Endodermal cell (in vitro differentiated cells): ENCODE results near the gene RGS9. TPM values are rescaled to one million over a fixed set of nuclear protein-coding genes. Genes with fewer than 3 reads are reported as not detected.

Experiments
- DNase-seq: peaks from one replicate; pipeline ENCODE4 v3.0.0-alpha.2; 2017
- H3K27ac ChIP-seq: 2 replicates; pipeline ENCODE4 v1.5.1; 2013; ENCODE audit warnings: mild to moderate bottlenecking, low read depth, low read length, moderate library complexity
- H3K27me3 ChIP-seq: 2 replicates; pipeline ENCODE4 v1.6.1; 2013; ENCODE audit warnings: mild to moderate bottlenecking, low read length, moderate library complexity; ENCODE audit not compliant: insufficient read depth, control insufficient read depth, poor library complexity, severe bottlenecking
- H3K36me3 ChIP-seq: 2 replicates; pipeline ENCODE4 v1.7.0; 2013; ENCODE audit warnings: mild to moderate bottlenecking, low read length, moderate library complexity; ENCODE audit not compliant: control insufficient read depth, insufficient read depth
- H3K4me1 ChIP-seq: one replicate; pipeline ENCODE4 v1.7.0; 2013; ENCODE audit warnings: low read length; ENCODE audit not compliant: control insufficient read depth, insufficient read depth
- H3K4me3 ChIP-seq: 2 replicates; pipeline ENCODE4 v1.5.1; 2013; ENCODE audit warnings: mild to moderate bottlenecking, low read length, moderate library complexity
- H3K9ac ChIP-seq: 2 replicates; pipeline ENCODE4 v1.6.1; 2013; ENCODE audit warnings: mild to moderate bottlenecking, low read length, moderate library complexity; ENCODE audit not compliant: poor library complexity, severe bottlenecking; ENCODE audit errors: extremely low read depth
- H3K9me3 ChIP-seq: 2 replicates; pipeline ENCODE4 v1.6.1; 2013; ENCODE audit warnings: mild to moderate bottlenecking, low read length, moderate library complexity; ENCODE audit not compliant: control insufficient read depth
- H3K27ac Mint-ChIP-seq: 2 replicates; pipeline ENCODE4 v1.8.0; 2020; ENCODE audit warnings: mixed read lengths
- H3K27me3 Mint-ChIP-seq: 2 replicates; pipeline ENCODE4 v1.8.0; 2021; ENCODE audit warnings: mild to moderate bottlenecking, mixed read lengths; ENCODE audit not compliant: insufficient read depth
- H3K36me3 Mint-ChIP-seq: 2 replicates; pipeline ENCODE4 v1.8.0; 2020; ENCODE audit warnings: low read depth, mixed read lengths
- H3K4me1 Mint-ChIP-seq: 2 replicates; pipeline ENCODE4 v1.8.0; 2020; ENCODE audit warnings: mixed read lengths
- H3K4me3 Mint-ChIP-seq: 2 replicates; pipeline ENCODE4 v1.8.0; 2020; ENCODE audit warnings: mild to moderate bottlenecking, moderate library complexity, mixed read lengths
- H3K9me3 Mint-ChIP-seq: 2 replicates; pipeline ENCODE4 v1.8.0; 2020; ENCODE audit warnings: mild to moderate bottlenecking, mixed read lengths
- WGBS, 2 experiments: methylation state at CpG; one replicate each; pipeline versions ENCODE4 v1.1.5 to v1.1.7; 2013; ENCODE audit warnings: missing lambda C conversion rate in 2 of 2, mixed read lengths in 1 of 2; ENCODE audit not compliant: insufficient coverage in 1 of 2, insufficient read length in 1 of 2; 5-methylcytosine and 5-hydroxymethylcytosine counted together
- total RNA-seq, 2 donors: library from RNA; stranded (reverse); fragmentation: NEBNext Ultra II Directional in 1 of 2; extraction: Animal tissue kit (Norgen Biotek cat#: 25700) in 1 of 2; gene quantifications; 2 replicates in 1 of 2; 3 replicates in 1 of 2; pipeline ENCODE4 v1.2.1, GENCODE V29; 2021
- TF ChIP-seq, protein P1 (sequence below): fragments of 200-600 bp; sonication (generic); conservative IDR thresholded peaks from 2 replicates; pipeline ENCODE4 v1.5.0; 2021; ENCODE audit warnings: antibody characterized with exemption, mild to moderate bottlenecking

Gene RGS9
- total RNA-seq, 2 donors from 2014 or later = 11.1 to 14.7 TPM

DNA sequence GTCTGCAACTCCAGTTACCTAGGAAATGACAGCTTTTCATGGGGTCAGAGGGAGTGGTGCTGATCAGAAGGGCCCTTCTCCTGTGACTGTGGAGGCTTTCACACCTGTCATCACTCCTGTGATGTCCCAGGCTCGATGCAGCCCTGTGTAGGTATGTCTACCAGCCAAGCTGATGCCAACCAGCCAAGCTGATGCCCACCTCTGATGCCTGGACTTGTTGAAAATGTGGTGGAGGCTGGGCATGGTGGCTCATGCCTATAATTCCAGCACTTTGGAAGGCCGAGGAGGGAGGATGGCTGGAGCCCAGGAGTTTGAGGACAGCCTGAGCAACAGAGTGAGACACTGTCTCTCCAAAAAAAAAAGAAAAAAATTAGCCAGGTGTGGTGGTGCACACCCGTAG lies 33.7 kb upstream of the RGS9 start:
- H3K36me3 ChIP-seq = no peaks in the 10 kb centered on the region
- Mint-ChIP-seq H3K27ac (no peak overlapping the region), H3K4me1 (peaks cover 5% of the 10 kb centered on the region), H3K4me3 (no peak overlapping the region), H3K27me3 (no peaks in the 10 kb centered on the region), H3K9me3 (no peaks in the 10 kb centered on the region), H3K36me3 (peaks cover 6% of the 10 kb centered on the region)
- TF ChIP-seq, protein P1, sequence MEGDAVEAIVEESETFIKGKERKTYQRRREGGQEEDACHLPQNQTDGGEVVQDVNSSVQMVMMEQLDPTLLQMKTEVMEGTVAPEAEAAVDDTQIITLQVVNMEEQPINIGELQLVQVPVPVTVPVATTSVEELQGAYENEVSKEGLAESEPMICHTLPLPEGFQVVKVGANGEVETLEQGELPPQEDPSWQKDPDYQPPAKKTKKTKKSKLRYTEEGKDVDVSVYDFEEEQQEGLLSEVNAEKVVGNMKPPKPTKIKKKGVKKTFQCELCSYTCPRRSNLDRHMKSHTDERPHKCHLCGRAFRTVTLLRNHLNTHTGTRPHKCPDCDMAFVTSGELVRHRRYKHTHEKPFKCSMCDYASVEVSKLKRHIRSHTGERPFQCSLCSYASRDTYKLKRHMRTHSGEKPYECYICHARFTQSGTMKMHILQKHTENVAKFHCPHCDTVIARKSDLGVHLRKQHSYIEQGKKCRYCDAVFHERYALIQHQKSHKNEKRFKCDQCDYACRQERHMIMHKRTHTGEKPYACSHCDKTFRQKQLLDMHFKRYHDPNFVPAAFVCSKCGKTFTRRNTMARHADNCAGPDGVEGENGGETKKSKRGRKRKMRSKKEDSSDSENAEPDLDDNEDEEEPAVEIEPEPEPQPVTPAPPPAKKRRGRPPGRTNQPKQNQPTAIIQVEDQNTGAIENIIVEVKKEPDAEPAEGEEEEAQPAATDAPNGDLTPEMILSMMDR = no peak
- H3K4me1 ChIP-seq = no peaks in the 10 kb centered on the region
- H3K4me3 ChIP-seq = no peak overlapping the region
- no peak overlapping the region for H3K9ac ChIP-seq
- no peak overlapping the region for H3K27ac ChIP-seq
- WGBS, 2 experiments = 83 to 94% methylated on average over 2 to 3 of the region's 3 CpGs
- DNase-seq = no peak
- no peaks in the 10 kb centered on the region for H3K27me3 ChIP-seq
- H3K9me3 ChIP-seq = no peaks in the 10 kb centered on the region

GRCh38 chr17:65103896-65104295 lies 33.3 kb upstream of the RGS9 start:
- no peak overlapping the region for H3K9ac ChIP-seq
- no peak for DNase-seq
- Mint-ChIP-seq H3K4me1 (peaks cover 5% of the 10 kb centered on the region), H3K4me3 (no peak overlapping the region), H3K9me3 (no peaks in the 10 kb centered on the region), H3K36me3 (peaks cover 6% of the 10 kb centered on the region), H3K27ac (no peak overlapping the region), H3K27me3 (no peaks in the 10 kb centered on the region)
- H3K27ac ChIP-seq = no peak overlapping the region
- H3K4me1 ChIP-seq = no peaks in the 10 kb centered on the region
- H3K9me3 ChIP-seq = no peaks in the 10 kb centered on the region
- no peak overlapping the region for H3K4me3 ChIP-seq
- no peaks in the 10 kb centered on the region for H3K27me3 ChIP-seq
- 76 to 83% methylated on average over 5 of the region's 5 CpGs for WGBS, 2 experiments
- no peaks in the 10 kb centered on the region for H3K36me3 ChIP-seq
- TF ChIP-seq, protein P1 = no peak

DNA sequence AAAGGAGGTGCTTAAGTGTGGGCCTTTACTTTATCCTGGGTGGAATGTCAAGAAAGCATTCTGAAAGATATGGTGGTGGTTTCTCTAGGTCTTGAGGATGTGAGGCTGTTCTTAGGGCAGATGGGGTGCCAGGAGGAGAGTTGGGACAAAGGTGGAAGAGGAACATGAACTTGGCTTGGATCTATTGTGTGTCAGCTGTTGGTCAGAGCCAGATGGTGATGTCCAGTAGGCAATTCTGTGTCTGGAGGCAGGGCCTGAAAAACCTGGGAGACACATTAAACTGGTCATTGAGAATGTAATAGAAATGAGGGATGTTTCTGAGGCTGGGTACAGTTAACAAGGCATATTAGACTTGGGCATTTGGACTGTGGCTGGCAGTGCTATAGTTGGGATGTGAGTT lies 32.6 kb upstream of the RGS9 start:
- no peak for DNase-seq
- H3K36me3 Mint-ChIP-seq = peaks cover 9% of the 10 kb centered on the region
- no peak overlapping the region for H3K27ac Mint-ChIP-seq
- Histone ChIP-seq H3K27ac (no peak overlapping the region), H3K9me3 (no peaks in the 10 kb centered on the region), H3K9ac (no peak overlapping the region), H3K27me3 (no peaks in the 10 kb centered on the region), H3K4me3 (no peak overlapping the region), H3K4me1 (no peaks in the 10 kb centered on the region), H3K36me3 (no peaks in the 10 kb centered on the region)
- TF ChIP-seq, protein P1 = no peak
- peaks cover 5% of the 10 kb centered on the region for H3K4me1 Mint-ChIP-seq
- no peak overlapping the region for H3K4me3 Mint-ChIP-seq
- no peaks in the 10 kb centered on the region for H3K27me3 Mint-ChIP-seq
- no peaks in the 10 kb centered on the region for H3K9me3 Mint-ChIP-seq
